GM12878 (cell line): ENCODE results near the gene PKHD1.

Experiments used
- BHLHE40 ChIP-seq, 2 experiments: fragments of 450-650 bp in 1 of 2; IDR thresholded peaks; 2 replicates each; pipeline ENCODE4 v1.6.1; 2011 to 2017; ENCODE audit warnings: low read depth in 2 of 2, borderline replicate concordance in 1 of 2, improper control_type of control experiment in 1 of 2, low read length in 1 of 2, mild to moderate bottlenecking in 1 of 2
- DPF2 ChIP-seq: fragments of 450-650 bp; IDR thresholded peaks from 2 replicates; pipeline ENCODE4 v1.6.1; 2017; ENCODE audit warnings: mild to moderate bottlenecking
- GABPA ChIP-seq: IDR thresholded peaks from 2 replicates; pipeline ENCODE4 v1.6.1; 2014; ENCODE audit warnings: antibody characterized with exemption, low read depth, mild to moderate bottlenecking, inconsistent platforms
- POLR2A ChIP-seq: IDR thresholded peaks from 2 replicates; pipeline ENCODE4 v1.6.1; 2011; ENCODE audit warnings: low read depth, mild to moderate bottlenecking, low read length
- SKIL ChIP-seq: fragments of 450-650 bp; IDR thresholded peaks from 2 replicates; pipeline ENCODE4 v1.6.1; 2017; ENCODE audit warnings: mild to moderate bottlenecking, low read depth, inconsistent platforms; ENCODE audit not compliant: poor library complexity, severe bottlenecking
- SMC3 ChIP-seq: IDR thresholded peaks from 2 replicates; pipeline ENCODE4 v1.6.1; 2011; ENCODE audit warnings: low read length, improper control_type of control experiment, borderline replicate concordance
- SRF ChIP-seq, 2 experiments: IDR thresholded peaks; 2 replicates each; pipeline ENCODE4 v1.6.1; 2011; ENCODE audit warnings: low read depth in 2 of 2, low read length in 2 of 2, mild to moderate bottlenecking in 1 of 2, moderate library complexity in 1 of 2
- SUZ12 ChIP-seq: fragments of 200-600 bp; sonication (generic); IDR thresholded peaks from one replicate; pipeline ENCODE4 v1.6.1; 2018; ENCODE audit warnings: antibody characterized with exemption, mild to moderate bottlenecking; ENCODE audit not compliant: unreplicated experiment
- TARDBP ChIP-seq: IDR thresholded peaks from 2 replicates; pipeline ENCODE4 v1.6.1; 2016; ENCODE audit warnings: borderline replicate concordance
- TF ChIP-seq, protein P1 (sequence below): IDR thresholded peaks from 2 replicates; pipeline ENCODE4 v1.6.1; 2012; ENCODE audit warnings: low read depth, low read length, improper control_type of control experiment
- TF ChIP-seq, protein P2 (sequence below), 3 experiments: IDR thresholded peaks in 2 of 3; conservative IDR thresholded peaks in 1 of 3; 2 replicates each; pipeline ENCODE4 v1.5.1; 2011; ENCODE audit warnings: low read depth in 3 of 3, low read length in 3 of 3, mild to moderate bottlenecking in 3 of 3, control low read depth in 2 of 3, moderate library complexity in 2 of 3, inconsistent platforms in 1 of 3, mixed read lengths in 1 of 3; ENCODE audit not compliant: control insufficient read depth in 2 of 3, insufficient read depth in 1 of 3; ENCODE audit errors: extremely low read depth in 1 of 3

DNA sequence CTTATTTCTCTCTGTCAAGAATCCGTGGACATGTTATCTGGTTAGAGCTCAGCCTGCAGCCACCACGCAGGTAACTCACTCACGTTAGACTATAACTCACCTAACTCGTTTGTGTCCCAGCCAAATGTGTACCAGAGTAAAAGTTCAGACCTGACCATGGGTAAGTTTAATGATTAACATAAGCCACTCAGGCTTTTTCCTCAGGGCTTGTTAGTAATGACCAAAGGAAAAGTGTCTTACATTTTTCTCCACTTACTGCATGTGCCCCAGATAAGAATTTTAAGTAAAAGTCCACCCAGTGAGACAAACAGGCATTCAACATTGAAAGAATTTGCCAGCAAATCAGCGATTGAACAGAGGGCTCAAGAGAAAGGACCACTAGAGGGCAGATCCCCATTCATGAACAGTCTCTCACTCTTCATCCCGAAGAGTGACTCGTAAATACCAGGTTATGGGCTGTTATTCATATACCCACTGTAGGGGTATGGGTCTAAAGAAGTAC is at the start of gene PKHD1:
- TF ChIP-seq SMC3 = 0 out of 2 replicates have a peak, but pooled peaks have one; percentile 16
- TF ChIP-seq TARDBP = no peak
- no peak for TF ChIP-seq SUZ12
- TF ChIP-seq, protein P1, sequence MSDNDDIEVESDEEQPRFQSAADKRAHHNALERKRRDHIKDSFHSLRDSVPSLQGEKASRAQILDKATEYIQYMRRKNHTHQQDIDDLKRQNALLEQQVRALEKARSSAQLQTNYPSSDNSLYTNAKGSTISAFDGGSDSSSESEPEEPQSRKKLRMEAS = no peak
- TF ChIP-seq BHLHE40 (IDR thresholded peaks at IDR 0.05; ENCODE audit: borderline replicate concordance in 1 of 2, low read depth in 2 of 2, low read length in 1 of 2) = no peak
- no peak for TF ChIP-seq SKIL
- TF ChIP-seq, protein P2, sequence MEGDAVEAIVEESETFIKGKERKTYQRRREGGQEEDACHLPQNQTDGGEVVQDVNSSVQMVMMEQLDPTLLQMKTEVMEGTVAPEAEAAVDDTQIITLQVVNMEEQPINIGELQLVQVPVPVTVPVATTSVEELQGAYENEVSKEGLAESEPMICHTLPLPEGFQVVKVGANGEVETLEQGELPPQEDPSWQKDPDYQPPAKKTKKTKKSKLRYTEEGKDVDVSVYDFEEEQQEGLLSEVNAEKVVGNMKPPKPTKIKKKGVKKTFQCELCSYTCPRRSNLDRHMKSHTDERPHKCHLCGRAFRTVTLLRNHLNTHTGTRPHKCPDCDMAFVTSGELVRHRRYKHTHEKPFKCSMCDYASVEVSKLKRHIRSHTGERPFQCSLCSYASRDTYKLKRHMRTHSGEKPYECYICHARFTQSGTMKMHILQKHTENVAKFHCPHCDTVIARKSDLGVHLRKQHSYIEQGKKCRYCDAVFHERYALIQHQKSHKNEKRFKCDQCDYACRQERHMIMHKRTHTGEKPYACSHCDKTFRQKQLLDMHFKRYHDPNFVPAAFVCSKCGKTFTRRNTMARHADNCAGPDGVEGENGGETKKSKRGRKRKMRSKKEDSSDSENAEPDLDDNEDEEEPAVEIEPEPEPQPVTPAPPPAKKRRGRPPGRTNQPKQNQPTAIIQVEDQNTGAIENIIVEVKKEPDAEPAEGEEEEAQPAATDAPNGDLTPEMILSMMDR (IDR thresholded peaks at IDR 0.05 in 2 of 3, conservative IDR thresholded peaks at IDR 0.05 in 1 of 3; ENCODE audit: control insufficient read depth in 2 of 3, extremely low read depth in 1 of 3, insufficient read depth in 1 of 3, low read depth in 3 of 3, low read length in 3 of 3) = peak; percentile 33 to 55 (median 39); a peak in 5 of 6 replicates
- no peak for TF ChIP-seq SRF (IDR thresholded peaks at IDR 0.05; ENCODE audit: low read depth in 2 of 2, low read length in 2 of 2)
- TF ChIP-seq GABPA = no peak
- TF ChIP-seq DPF2 = no peak
- TF ChIP-seq POLR2A = no peak
